SK-N-SH (cell line): ENCODE data around the gene ASPDH. TPM values are rescaled to one million over a fixed set of nuclear protein-coding genes. Genes with fewer than 3 reads are reported as not detected.
A peak's percentile ranks its signal among the peaks of the same experiment; 100 is the strongest.

Experiments
- CTCF ChIA-PET: fragments of 300-600, 350-600 bp; formaldehyde crosslinking; extraction: SDS; loops from one replicate; lab custom pipeline; 2021; lab: Yijun Ruan, JAX
- POLR2A ChIA-PET: fragments of 350-600 bp; sonication (Branson Sonifier 250); formaldehyde crosslinking; extraction: SDS; loops from one replicate; lab custom pipeline; 2020; ENCODE audit warnings: antibody characterized with exemption, inconsistent platforms; lab: Yijun Ruan, JAX
- DNase-seq: peaks from one replicate; pipeline ENCODE4 v3.0.0; 2012
- H2AFZ ChIP-seq: fragments of 200-600 bp; sonication (generic); 2 replicates; pipeline ENCODE4 v1.8.1; 2016; ENCODE audit warnings: antibody characterized with exemption, mild to moderate bottlenecking, low read depth
- H3F3A ChIP-seq: fragments of 200-600 bp; sonication (generic); replicated peaks from 2 replicates; pipeline ENCODE3; 2016; ENCODE audit warnings: antibody characterized with exemption, mild to moderate bottlenecking; ENCODE audit not compliant: insufficient read depth
- H3K27ac ChIP-seq, 2 experiments: fragments of 200-500 bp in 1 of 2; fragments of 200-600 bp in 1 of 2; sonication (Bioruptor generic) in 1 of 2; sonication (generic), shearing (Covaris generic) in 1 of 2; 2 replicates each; pipeline versions ENCODE4 v1.5.1 to v1.6.1; 2014 to 2016; ENCODE audit warnings: low read depth in 2 of 2, inconsistent platforms in 1 of 2, low read length in 1 of 2, mild to moderate bottlenecking in 1 of 2, mixed read lengths in 1 of 2
- H3K27me3 ChIP-seq: fragments of 200-600 bp; sonication (generic), shearing (Covaris generic); 2 replicates; pipeline ENCODE4 v1.6.1; 2016; ENCODE audit warnings: mixed run types; ENCODE audit not compliant: insufficient read depth
- H3K36me3 ChIP-seq, 2 experiments: fragments of 200-500 bp in 1 of 2; fragments of 200-600 bp in 1 of 2; sonication (Bioruptor generic) in 1 of 2; sonication (generic) in 1 of 2; replicated peaks in 1 of 2; 2 replicates each; pipeline versions ENCODE3 to v1.5.1; 2014 to 2016; ENCODE audit warnings: low read length in 1 of 2, mild to moderate bottlenecking in 1 of 2; ENCODE audit not compliant: insufficient read depth in 2 of 2, control insufficient read depth in 1 of 2
- H3K4me1 ChIP-seq, 2 experiments: fragments of 200-500 bp in 1 of 2; fragments of 200-600 bp in 1 of 2; sonication (Bioruptor generic) in 1 of 2; sonication (generic), shearing (Covaris generic) in 1 of 2; 2 replicates each; pipeline versions ENCODE4 v1.5.1 to v1.6.1; 2014 to 2016; ENCODE audit warnings: low read depth in 1 of 2, low read length in 1 of 2, mixed run types in 1 of 2; ENCODE audit not compliant: insufficient read depth in 2 of 2, control insufficient read depth in 1 of 2
- H3K4me2 ChIP-seq: fragments of 200-600 bp; sonication (generic), shearing (Covaris generic); 2 replicates; pipeline ENCODE4 v1.6.1; 2017; ENCODE audit warnings: mixed run types
- H3K4me3 ChIP-seq, 2 experiments: fragments of 200-500 bp in 1 of 2; fragments of 200-600 bp in 1 of 2; sonication (Bioruptor generic) in 1 of 2; sonication (generic), shearing (Covaris generic) in 1 of 2; 2 replicates each; pipeline versions ENCODE4 v1.5.1 to v1.8.1; 2014 to 2016; ENCODE audit warnings: low read depth in 2 of 2, inconsistent platforms in 1 of 2, low read length in 1 of 2, mild to moderate bottlenecking in 1 of 2, mixed read lengths in 1 of 2, moderate library complexity in 1 of 2
- H3K79me2 ChIP-seq: fragments of 200-600 bp; sonication (generic); 2 replicates; pipeline ENCODE4 v1.8.1; 2017; ENCODE audit warnings: mild to moderate bottlenecking; ENCODE audit not compliant: insufficient read depth
- H3K9ac ChIP-seq: fragments of 200-600 bp; sonication (generic); 2 replicates; pipeline ENCODE4 v1.6.1; 2017; ENCODE audit warnings: mixed run types
- H3K9me2 ChIP-seq: fragments of 200-600 bp; sonication (generic); 2 replicates; pipeline ENCODE4 v1.6.1; 2017; ENCODE audit warnings: mixed run types
- H3K9me3 ChIP-seq: fragments of 200-600 bp; sonication (generic); 2 replicates; pipeline ENCODE4 v1.6.1; 2017; ENCODE audit warnings: mixed run types, mild to moderate bottlenecking, moderate library complexity
- H4K20me1 ChIP-seq: fragments of 200-600 bp; sonication (generic); 2 replicates; pipeline ENCODE4 v1.6.1; 2017; ENCODE audit warnings: mild to moderate bottlenecking, mixed run types; ENCODE audit not compliant: insufficient read depth
- CHD2 ChIP-seq: fragments of 150-350 bp; IDR thresholded peaks from 2 replicates; pipeline ENCODE4 v1.6.1; 2018; ENCODE audit warnings: low read length; ENCODE audit not compliant: partially characterized antibody
- ELF1 ChIP-seq: IDR thresholded peaks from 2 replicates; pipeline ENCODE4 v1.4.0; 2012
- EP300 ChIP-seq, 2 experiments: IDR thresholded peaks; 2 replicates each; pipeline versions ENCODE4 v1.4.0 to v1.6.1; 2012; ENCODE audit warnings: borderline replicate concordance in 1 of 2, low read depth in 1 of 2, low read length in 1 of 2
- FOXJ3 ChIP-seq: sonication (generic); formaldehyde crosslinking; IDR thresholded peaks from 2 replicates; pipeline ENCODE4 v1.5.1; 2020; ENCODE audit warnings: mild to moderate bottlenecking, missing genetic modification reagents
- FOXM1 ChIP-seq: IDR thresholded peaks from 2 replicates; pipeline ENCODE4 v1.4.0; 2012; ENCODE audit warnings: low read depth, mild to moderate bottlenecking
- GABPA ChIP-seq: IDR thresholded peaks from 2 replicates; pipeline ENCODE4 v1.4.0; 2012; ENCODE audit warnings: low read depth, mild to moderate bottlenecking
- MXI1 ChIP-seq: IDR thresholded peaks from 2 replicates; pipeline ENCODE4 v1.6.1; 2012; ENCODE audit warnings: mild to moderate bottlenecking, low read depth, low read length, improper control_type of control experiment
- NRF1 ChIP-seq: IDR thresholded peaks from 2 replicates; pipeline ENCODE4 v1.6.1; 2012; ENCODE audit warnings: low read depth, mild to moderate bottlenecking, low read length
- PBX3 ChIP-seq: IDR thresholded peaks from 2 replicates; pipeline ENCODE4; 2012
- POLR2AphosphoS5 ChIP-seq: IDR thresholded peaks from 2 replicates; pipeline ENCODE4 v1.6.1; 2012; ENCODE audit warnings: low read depth, low read length
- RFX5 ChIP-seq: IDR thresholded peaks from 2 replicates; pipeline ENCODE4 v1.6.1; 2012; ENCODE audit warnings: mild to moderate bottlenecking, improper control_type of control experiment, low read length
- SIN3A ChIP-seq: IDR thresholded peaks from 2 replicates; pipeline ENCODE4 v1.6.1; 2012; ENCODE audit warnings: low read depth, mild to moderate bottlenecking, low read length, moderate library complexity, borderline replicate concordance
- USF1 ChIP-seq: IDR thresholded peaks from 2 replicates; pipeline ENCODE4 v1.4.0; 2012; ENCODE audit warnings: low read depth, borderline replicate concordance
- WGBS: methylation state at CpG from one replicate; pipeline ENCODE4 v1.1.6; 2017; ENCODE audit warnings: low lambda C conversion rate; 5-methylcytosine and 5-hydroxymethylcytosine counted together
- polyA plus RNA-seq, 3 experiments: library from polyadenylated mRNA; depleted of rRNA; stranded (reverse); fragments of >200 nt; gene quantifications; 2 replicates each; pipeline ENCODE4 v1.2.3, GENCODE V29; 2012
- TF ChIP-seq, protein P1 (sequence below): IDR thresholded peaks from 2 replicates; pipeline ENCODE4 v1.4.0; 2012; ENCODE audit warnings: low read depth
- TF ChIP-seq, protein P2 (sequence below): IDR thresholded peaks from 2 replicates; pipeline ENCODE4 v1.4.0; 2012; ENCODE audit warnings: low read depth, borderline replicate concordance

The ASPDH gene
- polyA plus RNA-seq, 1 of the 3 experiments (the other 2 are of a cell fraction) = 0.07 TPM

DNA sequence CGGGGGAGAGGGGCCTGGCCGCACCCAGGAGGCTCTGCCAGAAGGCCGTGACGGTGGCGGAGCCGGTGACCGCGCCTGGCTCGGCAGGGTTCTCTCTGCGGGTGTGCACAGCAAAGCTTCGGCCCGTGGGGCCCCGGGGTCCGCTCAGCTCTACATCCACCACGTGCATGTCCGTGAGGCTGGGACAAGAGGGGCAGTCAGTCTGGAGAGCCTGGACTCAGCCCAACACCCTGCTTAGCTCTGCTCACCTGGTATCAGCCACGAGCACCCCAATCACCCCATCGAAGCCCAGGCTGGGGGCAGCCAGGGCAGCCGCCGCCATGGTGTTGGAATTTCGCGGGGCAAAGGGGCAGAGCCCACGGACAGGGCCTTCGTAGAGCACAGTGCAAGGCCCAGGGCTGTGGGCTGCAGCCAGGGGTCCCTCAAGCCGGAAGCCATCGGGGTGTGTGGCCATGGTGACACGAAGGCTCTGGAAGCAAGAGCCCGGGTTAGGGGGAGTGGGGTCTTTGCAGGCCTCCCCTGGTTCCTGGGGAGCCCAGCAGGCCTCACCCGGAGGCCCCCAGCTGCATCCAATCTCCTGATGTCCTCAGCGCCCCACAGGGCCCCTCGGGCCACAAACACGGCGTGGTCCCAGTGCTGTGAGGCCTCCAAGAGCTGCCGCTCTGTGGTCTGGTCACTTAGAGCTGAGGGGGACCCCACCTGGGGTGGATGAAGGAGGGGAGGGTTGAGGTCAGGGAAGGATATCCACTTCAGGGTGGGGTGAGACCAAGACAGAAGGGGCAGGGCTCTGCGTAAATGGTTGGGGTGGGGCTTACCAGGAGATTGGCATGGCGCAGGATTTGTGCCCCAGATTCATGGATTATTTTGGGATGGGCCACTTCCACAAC is 1.4 kb downstream of the ASPDH start:
- DNase-seq = no peak
- H3K27me3 ChIP-seq = no peaks in the 10 kb centered on the region
- no peak overlapping the region for H2AFZ ChIP-seq
- H3K9ac ChIP-seq = peak overlapping the region; percentile 57; the same call in 1 of the 2 replicates
- no peaks in the 10 kb centered on the region for H3K9me2 ChIP-seq
- peaks cover 0 to 41% of the 10 kb centered on the region in 2 experiments; a peak in 1 of 4 replicates for H3K4me1 ChIP-seq
- H3K4me2 ChIP-seq = peak overlapping the region; percentile 70
- peaks cover 14% of the 10 kb centered on the region; the same call in 1 of the 2 replicates for H3K79me2 ChIP-seq
- H3K9me3 ChIP-seq = no peaks in the 10 kb centered on the region
- no peaks in the 10 kb centered on the region for H4K20me1 ChIP-seq
- CTCF ChIA-PET = interaction anchor here (1.1 to 6.1 kb wide), 4 partner anchors 10 to 44 kb away, joined by 3 to 54 read pairs (median 8); no protein-coding TSS in a partner anchor
- TF ChIP-seq FOXM1 = no peak
- peak overlapping the region; percentile 71 to 98; a peak in 3 of 4 replicates for H3K27ac ChIP-seq
- peak overlapping the region in 1 of 2 experiments; percentile 83; a peak in 3 of 4 replicates for H3K4me3 ChIP-seq
- POLR2A ChIA-PET = interaction anchor here (2.5 kb wide), 1 partner anchor 143 kb away, joined by 7 read pairs; no protein-coding TSS in a partner anchor
- no peaks in the 10 kb centered on the region for H3K36me3 ChIP-seq
- whole genome bisulfite sequencing = 77% methylated on average over 20 of the region's 36 CpGs
- H3F3A ChIP-seq = no peaks in the 10 kb centered on the region

DNA sequence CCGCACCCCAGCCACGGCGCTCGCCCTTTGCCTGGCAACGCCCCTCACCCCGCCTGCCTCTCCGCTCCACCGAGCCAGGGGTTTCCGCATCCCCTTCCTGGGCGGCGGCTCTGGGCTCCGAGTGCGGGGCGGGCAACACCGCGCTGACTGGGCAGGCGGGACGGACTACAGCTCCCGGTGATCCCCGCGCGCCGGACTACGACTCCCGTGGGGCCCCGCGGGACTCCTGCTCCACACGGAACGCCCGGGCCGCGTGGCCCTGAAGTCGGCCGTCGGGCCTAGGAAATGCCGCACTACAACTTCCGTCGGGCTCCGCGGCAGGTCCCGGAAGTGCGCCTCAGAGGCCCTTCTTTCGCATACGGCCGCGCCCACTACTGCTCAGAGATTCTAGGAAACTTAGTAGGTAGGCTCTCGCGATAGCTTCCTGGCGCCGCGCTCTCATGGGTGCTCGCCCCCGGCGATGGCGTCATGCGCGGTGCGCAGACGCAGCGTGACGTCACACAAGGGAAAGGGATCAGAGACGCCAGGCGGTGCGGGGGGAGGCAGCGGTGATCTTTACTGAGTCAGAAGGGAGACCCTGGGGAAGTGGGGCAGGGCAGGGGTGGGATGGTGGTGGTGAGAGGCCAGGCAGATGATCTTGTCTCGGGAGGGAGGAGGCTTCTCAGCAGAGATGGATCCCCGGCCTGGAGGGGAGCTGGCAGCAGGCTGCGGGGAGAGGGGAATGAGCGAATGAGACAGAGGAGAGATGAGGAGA is 2.5 kb downstream of the ASPDH start, which contains the start of gene JOSD2:
Gene JOSD2, minus strand, starts transcription at position 123 of the 754 bp plus-strand sequence. CDS start 760 bp downstream, outside the sequence.
- Histone ChIP-seq H2AFZ (peak within 1 kb of the TSS; percentile 78; the same call in 1 of the 2 replicates), H3K4me3 (peak within 1 kb of the TSS; percentile 83 to 88), H3K4me2 (peak within 1 kb of the TSS; percentile 98), H3K36me3 (no peaks in the 10 kb centered on the region), H3K27ac (peak within 1 kb of the TSS; percentile 71 to 93; a peak in 3 of 4 replicates), H3K27me3 (no peaks in the 10 kb centered on the region), H3K9ac (peak within 1 kb of the TSS; percentile 89), H3K9me3 (no peaks in the 10 kb centered on the region), H4K20me1 (no peaks in the 10 kb centered on the region), H3K79me2 (peaks cover 14% of the 10 kb centered on the region; the same call in 1 of the 2 replicates), H3K9me2 (no peaks in the 10 kb centered on the region), H3F3A (no peaks in the 10 kb centered on the region), H3K4me1 (peaks cover 0 to 41% of the 10 kb centered on the region in 2 experiments; a peak in 1 of 4 replicates)
- POLR2A ChIA-PET = interaction anchor here (1.0 to 2.5 kb wide), 5 partner anchors 11 to 154 kb away, joined by 3 to 9 read pairs (median 4); partner anchors contain the start of genes NR1H2 and POLD1
- under 1% methylated on average over 43 of the region's 69 CpGs for WGBS
- CTCF ChIA-PET = interaction anchor here (0.8 to 6.1 kb wide), 4 partner anchors 11 to 142 kb away, joined by 4 to 54 read pairs (median 11); no protein-coding TSS in a partner anchor
- DNase-seq = peak; percentile 94
- TF ChIP-seq ELF1 (peak; percentile 96), CHD2 (peak; percentile 99), NRF1 (peak; percentile 58), EP300 (IDR thresholded peaks at IDR 0.05; ENCODE audit: borderline replicate concordance in 1 of 2, low read depth in 1 of 2, low read length in 1 of 2) (no peak), MXI1 (peak; percentile 72), GABPA (peak; percentile 86), SIN3A (peak; percentile 25; the same call in 1 of the 2 replicates), RFX5 (no peak), USF1 (peak; percentile 61; the same call in 1 of the 2 replicates), PBX3 (0 out of 2 replicates have a peak, but pooled peaks have one; percentile 5), FOXJ3 (CRISPR knock-in tag) (no peak; the same call in 1 of the 2 replicates), POLR2AphosphoS5 (peak; percentile 29; the same call in 1 of the 2 replicates)
- TF ChIP-seq, protein P1, sequence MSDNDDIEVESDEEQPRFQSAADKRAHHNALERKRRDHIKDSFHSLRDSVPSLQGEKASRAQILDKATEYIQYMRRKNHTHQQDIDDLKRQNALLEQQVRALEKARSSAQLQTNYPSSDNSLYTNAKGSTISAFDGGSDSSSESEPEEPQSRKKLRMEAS = peak; percentile 97
- TF ChIP-seq, protein P2, sequence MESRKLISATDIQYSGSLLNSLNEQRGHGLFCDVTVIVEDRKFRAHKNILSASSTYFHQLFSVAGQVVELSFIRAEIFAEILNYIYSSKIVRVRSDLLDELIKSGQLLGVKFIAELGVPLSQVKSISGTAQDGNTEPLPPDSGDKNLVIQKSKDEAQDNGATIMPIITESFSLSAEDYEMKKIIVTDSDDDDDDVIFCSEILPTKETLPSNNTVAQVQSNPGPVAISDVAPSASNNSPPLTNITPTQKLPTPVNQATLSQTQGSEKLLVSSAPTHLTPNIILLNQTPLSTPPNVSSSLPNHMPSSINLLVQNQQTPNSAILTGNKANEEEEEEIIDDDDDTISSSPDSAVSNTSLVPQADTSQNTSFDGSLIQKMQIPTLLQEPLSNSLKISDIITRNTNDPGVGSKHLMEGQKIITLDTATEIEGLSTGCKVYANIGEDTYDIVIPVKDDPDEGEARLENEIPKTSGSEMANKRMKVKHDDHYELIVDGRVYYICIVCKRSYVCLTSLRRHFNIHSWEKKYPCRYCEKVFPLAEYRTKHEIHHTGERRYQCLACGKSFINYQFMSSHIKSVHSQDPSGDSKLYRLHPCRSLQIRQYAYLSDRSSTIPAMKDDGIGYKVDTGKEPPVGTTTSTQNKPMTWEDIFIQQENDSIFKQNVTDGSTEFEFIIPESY = peak; percentile 99
